ENCODE results near the gene PUSL1.

GRCh38 chr1:1340791-1341548, 32.6 kb downstream of the PUSL1 start:
- no peak for TF ChIP-seq CTCF (conservative IDR thresholded peaks at IDR 0.05; ENCODE audit: low read length)
- no peak for TF ChIP-seq EZH2phosphoT487 (IDR thresholded peaks at IDR 0.05; ENCODE audit: borderline replicate concordance, low read depth, low read length)
